NCI-H146 (cell line): ENCODE results near the gene PGAP6.
A peak's percentile ranks its signal among the peaks of the same experiment; 100 is the strongest.
"Not testable (repeated sequence)": the region's sequence is repeated elsewhere in the genome, so short reads cannot be mapped to it uniquely, and the experiment has no call there.

Experiments
- DNase-seq: peaks from one replicate; lab custom pipeline; 2025; lab: John Stamatoyannopoulos, UW

Gene PGAP6

GRCh38 chr16:381789-382717 is at the start of gene PGAP6:
PGAP6 (minus strand) TSS chr16:381978; CDS start chr16:381821, 157 bp downstream.
- DNase-seq, result peak; percentile 74

- no peak for DNase-seq
Measured at GRCh38 chr16:430904-431303, 49.1 kb upstream of the PGAP6 start.

GRCh38 chr16:427250-427649 is 45.5 kb upstream of the PGAP6 start:
- no peak for DNase-seq

GRCh38 chr16:426906-427249 is 45.1 kb upstream of the PGAP6 start:
- DNase-seq, result peak; percentile 37

- peak; percentile 37 for DNase-seq
Measured at GRCh38 chr16:426115-426905, 44.5 kb upstream of the PGAP6 start.

- DNase-seq, result peak; percentile 62
Measured at GRCh38 chr16:425740-426114, 43.9 kb upstream of the PGAP6 start.

GRCh38 chr16:425082-425718 is 43.4 kb upstream of the PGAP6 start, which contains the start of gene RAB11FIP3:
RAB11FIP3 (plus strand) TSS chr16:425649; CDS start chr16:426007, 358 bp downstream.
- peak; percentile 92 for DNase-seq

GRCh38 chr16:424623-425081 is 42.9 kb upstream of the PGAP6 start:
- DNase-seq, result peak; percentile 38

GRCh38 chr16:424033-424622 is 42.4 kb upstream of the PGAP6 start:
- peak; percentile 29 for DNase-seq

- not testable (repeated sequence) for DNase-seq
Measured at GRCh38 chr16:422179-422578, 40.4 kb upstream of the PGAP6 start.

GRCh38 chr16:415170-415498 is 33.4 kb upstream of the PGAP6 start:
- DNase-seq, result not testable (repeated sequence)

GRCh38 chr16:414395-415169 is 32.8 kb upstream of the PGAP6 start:
- DNase-seq, result no peak

- DNase-seq, result no peak
Measured at GRCh38 chr16:411576-412265, 29.9 kb upstream of the PGAP6 start.

GRCh38 chr16:410516-411178 is 28.9 kb upstream of the PGAP6 start:
- no peak for DNase-seq

GRCh38 chr16:407253-407652 is 25.5 kb upstream of the PGAP6 start:
- DNase-seq, result no peak

- DNase-seq, result no peak
Measured at GRCh38 chr16:405548-406506, 24.0 kb upstream of the PGAP6 start.

- no peak for DNase-seq
Measured at GRCh38 chr16:404971-405486, 23.3 kb upstream of the PGAP6 start.

GRCh38 chr16:401468-402348 is 19.9 kb upstream of the PGAP6 start, which contains the start of gene DECR2:
DECR2 (plus strand) TSS chr16:401885; CDS start chr16:401964, 79 bp downstream.
- DNase-seq, result peak; percentile 94
